Ishikawa (cell line): Measurements from ENCODE around the gene CIT.

ENCODE experiments used
- CEBPB ChIP-seq: IDR thresholded peaks from 2 replicates; pipeline ENCODE4 v1.6.1; 2012
- FOXM1 ChIP-seq: IDR thresholded peaks from 2 replicates; pipeline ENCODE4 v1.6.1; 2012; ENCODE audit warnings: low read depth, borderline replicate concordance
- RAD21 ChIP-seq: IDR thresholded peaks from 2 replicates; pipeline ENCODE4 v1.6.1; 2012; ENCODE audit warnings: low read depth
- REST ChIP-seq: IDR thresholded peaks from 2 replicates; pipeline ENCODE4 v1.6.1; 2012; ENCODE audit warnings: low read depth, mild to moderate bottlenecking
- TAF1 ChIP-seq: IDR thresholded peaks from 2 replicates; pipeline ENCODE4 v1.6.1; 2012; ENCODE audit warnings: low read depth, mild to moderate bottlenecking
- USF1 ChIP-seq: IDR thresholded peaks from 2 replicates; pipeline ENCODE4 v1.6.1; 2012

- TF ChIP-seq FOXM1 = no peak
- TF ChIP-seq REST = no peak
- TF ChIP-seq RAD21 = no peak
- TF ChIP-seq USF1 = no peak
- no peak for TF ChIP-seq TAF1
- TF ChIP-seq CEBPB = no peak
These were observed 42.9 kb upstream of the CIT start for GRCh38 chr12:119920064-119920463.
